NCI-H2196 (cell line): ENCODE data around the gene PDE4D.

Experiments
- DNase-seq: peaks from one replicate; lab custom pipeline; 2025; ENCODE audit not compliant: unreplicated experiment; lab: John Stamatoyannopoulos, UW

PDE4D gene

DNA sequence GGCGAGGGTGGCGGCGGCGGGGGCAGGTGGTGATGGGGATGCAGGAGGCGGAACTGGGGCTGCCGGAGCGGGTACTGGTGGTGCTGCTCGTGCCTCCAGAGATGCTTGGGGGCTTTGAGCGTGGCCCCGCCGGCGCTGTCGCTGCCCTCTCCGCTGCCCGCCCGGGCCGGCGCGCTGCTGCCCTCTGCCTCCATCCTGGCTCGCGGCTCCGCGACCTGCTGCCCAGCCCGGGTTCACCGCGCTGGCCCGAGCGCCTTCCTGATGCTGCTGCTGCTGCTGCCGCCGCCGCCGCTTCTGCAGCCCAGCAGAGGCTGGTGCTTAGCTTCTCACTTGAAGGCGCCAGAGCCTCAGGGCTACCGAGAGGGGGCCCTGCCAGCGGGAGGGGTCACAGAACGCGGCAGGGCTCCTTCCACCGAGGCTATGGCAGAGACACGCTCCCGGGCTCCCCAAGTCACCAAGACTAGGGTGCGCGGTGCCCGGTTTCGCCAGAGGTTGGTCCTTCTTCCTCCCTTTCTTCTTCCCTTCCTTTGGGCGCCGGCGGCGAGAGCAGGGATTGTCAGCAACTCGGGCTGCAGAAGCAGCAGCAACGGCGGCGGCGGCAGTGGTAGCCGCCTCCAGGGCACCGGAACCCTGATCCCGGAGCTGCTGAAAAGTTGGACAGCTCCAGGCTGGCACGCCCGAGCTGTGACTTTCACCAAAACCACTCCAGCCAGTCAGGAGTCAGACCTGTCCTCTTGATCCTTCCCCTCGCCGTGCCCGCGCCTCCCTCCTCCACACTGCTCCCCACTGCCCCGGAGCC, at the start of gene PDE4D:
TSS of gene PDE4D (minus strand) at position 298 of the 799 bp plus-strand sequence.
- DNase-seq = no peak

DNA sequence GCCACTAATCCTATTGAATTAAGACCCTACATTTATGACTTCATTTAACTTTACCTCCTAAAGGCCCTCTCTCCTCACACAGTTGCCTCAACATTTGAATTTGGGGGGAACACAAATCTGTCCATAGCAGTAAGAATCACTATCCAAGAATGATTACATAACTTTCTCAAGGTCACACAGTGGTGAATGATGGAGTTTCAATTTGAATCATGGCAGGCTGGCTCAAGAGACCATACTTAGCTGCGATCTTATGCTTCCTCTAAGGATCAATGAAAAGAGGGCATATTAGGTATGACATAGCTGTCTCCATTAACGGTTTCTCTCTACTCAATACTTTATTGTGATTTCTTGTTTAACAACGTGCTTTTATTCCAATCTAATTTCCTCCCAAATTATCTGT, 44.1 kb upstream of the PDE4D start:
- no peak for DNase-seq

GRCh38 chr5:59923465-59923864, 29.9 kb upstream of the PDE4D start:
- no peak for DNase-seq

GRCh38 chr5:59922220-59922619, 28.7 kb upstream of the PDE4D start:
- DNase-seq = no peak

DNA sequence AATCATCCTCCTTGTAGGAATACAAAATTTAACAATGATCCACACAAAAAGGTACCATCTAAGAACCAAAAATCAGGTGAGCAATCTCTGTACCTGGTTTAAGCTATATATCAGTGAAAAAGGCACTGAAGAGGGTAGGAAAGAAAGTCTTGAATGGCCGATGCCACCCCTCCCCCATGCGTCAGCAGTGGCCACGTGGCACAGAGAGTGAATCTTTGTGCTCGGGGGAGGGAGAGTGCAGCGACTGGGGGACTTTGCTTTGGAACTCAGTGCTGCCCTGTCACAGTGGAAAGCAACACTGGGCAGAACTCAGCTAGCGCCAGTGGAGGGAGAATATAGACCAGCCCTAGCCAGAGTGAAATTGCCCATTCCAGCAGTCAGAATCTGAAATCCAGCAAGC, 28.3 kb upstream of the PDE4D start:
- no peak for DNase-seq

DNA sequence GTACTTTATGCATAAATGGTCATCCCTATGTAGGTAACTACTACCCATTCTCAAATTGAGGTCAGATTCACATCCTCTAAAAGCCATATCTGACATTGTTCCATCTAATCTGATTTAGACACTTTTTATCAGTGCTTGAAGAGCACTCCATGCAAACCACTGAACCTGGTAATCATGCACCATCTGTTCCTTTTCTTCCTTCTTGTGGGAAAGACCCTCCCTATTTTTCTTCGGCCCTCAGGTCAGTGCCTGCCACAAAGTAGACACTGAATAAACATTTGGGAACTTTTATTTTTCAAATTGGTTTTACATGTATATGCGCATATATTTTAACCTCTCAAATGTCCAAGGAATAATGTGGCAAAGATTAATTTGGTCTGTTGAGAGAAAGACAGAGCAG, 26.0 kb upstream of the PDE4D start:
- no peak for DNase-seq

DNA sequence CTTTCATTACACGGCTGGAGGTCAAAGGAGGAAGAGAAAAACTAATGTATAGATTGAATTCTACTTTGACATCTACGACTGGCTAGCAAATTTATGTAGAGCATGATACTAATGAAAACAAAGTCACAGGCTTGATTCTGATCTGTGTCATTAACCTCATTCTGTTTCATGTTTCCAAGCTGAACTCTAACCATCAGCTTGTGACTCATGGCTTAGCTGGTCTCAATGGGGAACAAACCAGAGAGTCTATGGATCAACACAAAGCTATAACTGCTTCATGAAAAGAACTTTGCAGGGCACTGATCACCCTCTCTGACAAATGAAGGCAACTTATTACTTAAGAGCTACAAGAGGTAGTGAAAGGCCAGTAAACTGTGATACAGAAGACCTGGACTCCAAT, 23.6 kb upstream of the PDE4D start:
- no peak for DNase-seq

DNA sequence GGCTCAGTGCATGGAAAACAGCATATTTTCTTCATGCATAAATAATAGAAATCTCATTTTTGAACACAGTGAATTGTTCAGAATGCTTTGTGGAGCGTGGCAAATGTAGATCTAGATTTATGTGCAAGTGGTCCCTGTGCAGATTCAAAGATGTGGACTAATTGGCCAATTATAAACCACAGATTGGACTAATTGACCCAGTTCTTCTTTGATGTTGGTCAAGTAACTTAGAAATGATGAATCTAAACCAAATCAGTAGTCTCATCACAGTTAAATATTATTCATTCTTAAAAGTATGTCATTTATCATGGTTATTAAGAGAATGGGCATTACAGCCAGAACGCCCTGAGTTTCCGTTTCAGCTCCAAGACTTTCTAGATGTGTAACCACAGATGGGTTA, 11.7 kb upstream of the PDE4D start:
- DNase-seq = no peak

DNA sequence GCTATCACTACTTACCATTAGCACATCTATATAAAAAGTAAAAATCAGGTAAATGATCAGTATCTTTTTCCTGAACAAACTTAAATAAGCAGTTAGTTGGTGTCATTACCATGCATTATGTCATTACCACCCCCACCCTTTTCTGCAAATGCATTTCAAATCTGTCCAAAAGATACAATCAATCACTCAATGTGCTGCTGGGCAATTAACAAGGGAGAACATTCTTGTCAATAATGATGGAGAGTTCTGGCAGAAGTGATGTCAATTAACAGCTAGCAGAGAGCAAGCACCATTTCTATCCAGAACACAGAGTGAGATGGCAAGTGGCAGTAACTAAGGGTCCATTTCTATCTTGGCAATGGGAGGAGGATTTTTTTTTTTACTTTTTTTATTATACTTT, 3.5 kb upstream of the PDE4D start:
- DNase-seq = no peak

DNA sequence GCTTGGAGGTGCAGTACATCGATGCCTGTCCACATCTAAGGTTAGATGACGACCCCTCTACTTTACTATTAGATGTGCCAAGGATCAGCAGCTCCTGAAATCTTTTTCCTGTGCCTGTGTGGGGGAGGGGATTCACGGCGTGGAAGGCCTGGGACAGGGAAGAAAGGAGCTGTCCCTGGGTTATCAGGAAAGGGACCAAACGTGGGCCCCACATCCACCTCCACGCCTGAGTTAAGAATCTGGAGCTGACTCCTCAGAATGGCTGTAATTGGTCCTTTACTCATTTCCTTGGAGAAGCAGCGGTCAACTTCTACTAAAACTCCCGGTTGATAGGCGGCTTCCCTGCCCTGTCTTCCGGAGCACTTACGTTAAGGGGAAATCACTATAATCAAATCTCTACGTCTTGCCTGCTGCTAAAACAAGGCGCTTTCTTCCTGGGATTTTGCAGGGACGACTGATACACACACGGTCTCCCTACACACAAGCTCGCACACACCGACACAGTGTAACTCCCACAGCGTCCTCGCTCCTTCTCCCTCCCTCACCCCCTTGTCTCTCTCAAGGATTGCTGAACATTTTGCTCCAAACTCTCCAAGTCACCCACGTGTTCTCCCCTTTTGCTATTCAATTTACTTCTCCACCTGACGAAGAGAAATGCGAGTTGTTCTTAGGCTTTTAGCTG, 1.4 kb downstream of the PDE4D start:
- DNase-seq = no peak

DNA sequence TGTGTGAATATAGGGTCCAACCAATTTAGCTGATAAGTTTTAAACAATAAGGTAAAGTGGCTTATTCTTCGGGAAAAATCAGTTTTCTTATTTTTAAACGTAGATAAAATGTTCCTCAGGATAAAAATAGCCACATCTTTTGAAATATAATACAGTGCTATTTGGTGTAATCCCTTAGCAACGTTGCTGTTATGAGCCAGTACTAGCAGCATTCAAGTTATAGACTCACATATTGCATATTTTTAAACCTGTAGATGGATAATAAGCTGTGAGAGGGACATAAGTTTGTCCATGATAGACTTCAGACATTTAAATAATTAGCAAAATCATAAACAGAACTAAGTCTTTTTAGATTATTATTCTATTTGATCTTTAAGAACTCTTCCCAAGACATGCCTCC, 6.3 kb downstream of the PDE4D start:
- no peak for DNase-seq

DNA sequence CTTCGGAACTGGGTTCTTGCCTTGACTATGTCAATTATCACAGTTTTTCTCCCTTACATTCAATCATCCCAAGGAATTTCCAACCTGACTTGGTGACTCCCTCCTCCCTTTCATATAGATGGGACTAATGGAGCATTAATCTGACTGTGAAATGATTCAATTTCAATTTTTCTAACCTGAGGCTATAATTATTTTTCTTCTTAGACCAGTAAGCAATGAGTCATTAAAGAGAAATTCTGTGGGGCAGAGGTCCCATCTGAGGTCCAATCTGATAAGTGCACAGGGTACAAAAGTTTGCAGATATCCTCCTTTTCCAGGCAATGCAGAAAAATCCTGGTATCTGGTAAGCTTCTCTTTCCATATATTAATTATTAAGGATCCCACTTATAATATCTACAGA, 18.9 kb downstream of the PDE4D start:
- DNase-seq = no peak

- no peak for DNase-seq
Measured at GRCh38 chr5:59873113-59873512, 20.4 kb downstream of the PDE4D start.

GRCh38 chr5:59866661-59867060, 26.9 kb downstream of the PDE4D start:
- no peak for DNase-seq

DNA sequence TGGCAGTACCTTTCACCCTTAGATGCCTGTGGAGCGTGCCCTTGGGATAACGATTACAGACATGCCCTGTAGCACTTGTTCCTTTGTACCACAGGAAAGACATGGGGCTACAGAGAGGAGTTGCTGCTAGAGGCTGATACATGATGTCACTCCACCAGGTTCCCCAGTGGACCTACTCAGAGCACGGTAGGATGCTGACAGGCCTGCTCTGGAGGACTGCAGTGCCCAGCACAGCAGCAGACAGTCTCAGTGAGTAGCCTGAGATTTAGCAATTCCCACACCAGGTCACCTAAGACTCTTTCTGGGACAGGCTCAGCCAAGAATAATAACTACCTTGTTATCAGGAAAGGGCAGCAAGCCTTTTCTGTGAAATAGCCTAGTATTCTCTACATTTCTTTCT, 28.8 kb downstream of the PDE4D start:
- no peak for DNase-seq

DNA sequence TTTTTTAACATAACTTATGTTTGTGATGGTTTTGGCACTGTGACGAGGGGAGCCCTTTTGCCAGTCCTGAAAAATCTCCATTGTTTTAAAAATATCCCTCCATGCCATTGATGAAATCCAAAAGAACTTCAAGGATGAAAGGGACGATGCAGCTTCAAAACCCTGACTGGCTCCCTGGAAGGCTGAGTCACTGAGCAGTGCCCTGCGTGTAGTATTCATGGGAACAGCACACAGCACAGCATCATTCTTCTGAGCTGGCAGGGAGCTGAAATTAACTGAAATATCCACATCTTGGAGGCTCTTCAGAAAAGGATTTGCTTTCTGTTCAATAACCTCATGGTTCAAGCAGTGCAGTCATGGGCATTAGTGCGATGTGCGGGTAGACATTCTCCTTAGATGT, 29.7 kb downstream of the PDE4D start:
- DNase-seq = no peak

DNA sequence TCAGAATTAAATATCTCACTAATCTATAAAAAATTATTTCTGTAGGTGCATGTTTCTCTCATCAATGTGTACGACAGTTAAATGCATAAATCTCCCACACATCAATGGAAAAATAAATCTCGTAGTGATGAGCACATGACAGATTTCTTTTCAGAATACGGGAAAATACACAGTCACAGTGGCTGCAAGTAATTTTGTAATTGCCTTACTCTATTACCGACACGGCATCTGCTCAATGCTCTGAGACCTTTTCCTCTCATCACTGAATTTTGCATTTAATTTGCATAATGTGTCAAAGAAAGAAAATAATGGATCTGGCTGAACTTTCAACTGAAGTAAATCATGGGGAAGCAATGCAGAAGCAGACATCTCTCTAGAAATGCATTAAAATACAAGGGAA, 37.2 kb downstream of the PDE4D start:
- no peak for DNase-seq

GRCh38 chr5:59850766-59851165, 42.8 kb downstream of the PDE4D start:
- DNase-seq = no peak

DNA sequence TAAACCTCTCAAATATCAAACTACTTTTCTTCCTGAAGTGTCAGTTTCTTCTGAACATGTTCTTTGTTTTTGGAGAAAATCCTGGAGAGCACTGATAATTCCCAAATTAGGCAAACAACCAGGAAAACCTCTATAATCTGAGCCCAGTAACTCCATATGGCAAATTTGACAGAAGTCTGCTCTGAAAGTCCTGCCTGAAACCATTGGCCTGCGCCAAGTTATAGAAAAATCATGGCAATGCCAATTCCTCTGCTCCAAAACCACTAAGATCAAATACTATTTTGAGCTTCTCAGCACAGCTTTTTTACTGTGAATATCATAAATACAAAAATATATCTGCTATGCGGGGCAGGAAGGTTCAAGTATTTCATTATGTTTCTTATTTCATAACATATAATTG, 45.9 kb downstream of the PDE4D start:
- DNase-seq = no peak

DNA sequence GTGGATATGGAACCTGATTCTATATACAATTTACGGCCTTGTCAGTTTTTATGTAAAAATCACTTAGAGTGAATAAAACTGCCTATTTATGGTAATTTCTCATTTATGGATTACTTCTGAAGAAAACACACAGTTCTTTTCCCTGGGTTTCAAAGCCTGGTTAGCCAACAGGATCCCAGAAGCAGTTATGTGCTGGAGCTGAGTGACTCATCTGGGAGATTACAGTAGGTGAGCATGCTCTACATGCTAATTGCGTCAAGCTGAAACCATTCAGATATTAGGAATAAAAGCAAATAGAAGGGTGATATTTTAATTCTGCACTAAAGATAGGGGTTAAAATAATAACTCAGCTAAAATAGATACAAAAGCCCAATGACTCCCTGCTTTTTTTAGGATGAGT, 47.8 kb downstream of the PDE4D start:
- no peak for DNase-seq

- DNase-seq = no peak
Measured at GRCh38 chr5:59843511-59844213, 49.9 kb downstream of the PDE4D start.

GRCh38 chr5:59842999-59843398, 50.5 kb downstream of the PDE4D start:
- DNase-seq = no peak
